ENCODE measurements around the gene VENTX.

Gene VENTX

DNA sequence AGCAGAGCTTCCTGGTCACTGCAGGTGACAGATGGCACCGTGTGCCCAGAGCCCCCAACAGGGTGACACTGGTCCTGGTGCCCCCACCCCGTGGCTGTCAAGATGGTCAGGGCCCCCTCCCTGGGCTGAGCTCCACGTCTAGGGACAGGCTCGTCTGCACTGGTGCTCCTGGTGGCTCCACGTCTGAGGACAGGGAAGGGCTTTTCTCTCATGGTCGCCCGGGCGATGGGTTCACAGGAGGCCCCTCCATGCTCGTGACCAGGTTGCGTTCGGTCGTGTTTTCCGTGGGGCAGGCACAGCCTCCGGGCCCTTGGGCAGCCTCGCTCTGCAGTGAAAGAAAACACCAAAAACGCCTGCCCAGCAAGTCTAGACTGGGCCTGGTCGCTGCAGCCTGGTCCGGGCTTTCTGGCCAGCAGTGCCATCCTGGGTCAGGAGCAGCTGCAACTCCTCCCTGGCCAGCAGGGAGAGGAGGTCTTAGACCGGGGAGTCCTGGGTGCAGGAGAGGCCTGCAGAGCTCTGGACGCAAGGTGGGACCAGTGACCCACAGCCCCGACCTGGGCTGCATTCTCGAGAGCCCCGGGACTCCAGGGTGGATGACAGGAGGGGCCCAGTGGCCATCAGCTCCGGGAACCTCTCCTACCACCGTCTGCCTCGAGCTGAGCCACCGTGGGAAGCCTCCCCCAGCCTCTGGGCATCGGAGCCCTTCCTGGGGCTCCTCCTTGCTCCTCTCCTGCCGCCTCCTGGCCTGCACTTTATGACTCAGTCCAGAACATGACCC lies 35.5 kb upstream of the VENTX start:
- H3K27ac ChIP-seq (ENCODE audit: low read depth, low read length): no peak overlapping the region
- H3K4me1 ChIP-seq (ENCODE audit: control insufficient read depth in 5 of 5, insufficient read depth in 5 of 5, low read length in 5 of 5): no peaks in the 10 kb centered on the region
- no peak overlapping the region for H3K9ac ChIP-seq (ENCODE audit: low read length in 5 of 5)
- no peak overlapping the region for H3K4me3 ChIP-seq (ENCODE audit: low read depth in 1 of 5, low read length in 5 of 5)
- H3K9me3 ChIP-seq (ENCODE audit: control insufficient read depth in 5 of 5, low read length in 5 of 5): no peaks in the 10 kb centered on the region
- H3K27me3 ChIP-seq (ENCODE audit: control insufficient read depth in 5 of 5, insufficient read depth in 4 of 5, low read length in 5 of 5): peaks cover 0 to 9% (median 7%) of the 10 kb centered on the region in 5 donors
- no peaks in the 10 kb centered on the region for H3K36me3 ChIP-seq (ENCODE audit: control insufficient read depth in 5 of 5, insufficient read depth in 5 of 5, low read length in 5 of 5)

DNA sequence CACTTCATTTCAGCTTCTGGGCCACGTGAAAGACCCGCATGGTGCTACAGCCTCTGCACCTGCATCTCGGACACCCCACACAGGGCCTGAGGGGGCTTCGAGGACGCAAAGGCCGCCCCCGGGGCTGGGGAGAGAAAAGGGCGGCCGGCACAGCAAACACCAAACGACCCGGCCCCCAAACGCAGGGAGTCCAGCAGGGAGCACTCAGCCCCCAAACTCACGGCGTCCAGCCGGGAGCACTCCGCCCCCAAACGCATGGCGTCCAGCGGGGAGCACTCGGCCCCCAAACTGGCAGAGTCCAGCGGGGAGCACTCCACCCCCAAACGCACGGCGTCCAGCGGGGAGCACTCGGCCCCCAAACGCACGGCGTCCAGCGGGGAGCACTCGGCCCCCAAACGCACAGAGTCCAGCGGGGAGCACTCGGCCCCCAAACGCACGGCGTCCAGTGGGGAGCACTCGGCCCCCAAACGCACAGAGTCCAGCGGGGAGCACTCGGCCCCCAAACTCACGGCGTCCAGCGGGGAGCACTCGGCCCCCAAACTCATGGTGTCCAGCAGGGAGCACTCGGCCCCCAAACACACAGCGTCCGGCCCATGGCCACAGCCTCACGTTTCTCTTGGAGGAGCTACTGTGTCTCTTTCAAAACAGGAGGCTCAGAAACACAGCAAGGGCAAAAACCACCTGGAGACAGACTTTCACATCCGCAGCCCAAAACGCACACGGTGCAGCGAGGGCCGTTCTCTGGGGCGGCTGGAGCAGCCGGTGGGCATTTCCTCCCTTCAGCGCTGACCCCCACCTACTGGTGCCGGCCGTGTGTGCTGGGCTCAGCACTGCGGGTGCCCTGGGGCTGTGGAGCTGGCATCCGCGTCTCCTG lies 34.6 kb upstream of the VENTX start:
- no peak overlapping the region for H3K9ac ChIP-seq (ENCODE audit: low read length in 5 of 5)

DNA sequence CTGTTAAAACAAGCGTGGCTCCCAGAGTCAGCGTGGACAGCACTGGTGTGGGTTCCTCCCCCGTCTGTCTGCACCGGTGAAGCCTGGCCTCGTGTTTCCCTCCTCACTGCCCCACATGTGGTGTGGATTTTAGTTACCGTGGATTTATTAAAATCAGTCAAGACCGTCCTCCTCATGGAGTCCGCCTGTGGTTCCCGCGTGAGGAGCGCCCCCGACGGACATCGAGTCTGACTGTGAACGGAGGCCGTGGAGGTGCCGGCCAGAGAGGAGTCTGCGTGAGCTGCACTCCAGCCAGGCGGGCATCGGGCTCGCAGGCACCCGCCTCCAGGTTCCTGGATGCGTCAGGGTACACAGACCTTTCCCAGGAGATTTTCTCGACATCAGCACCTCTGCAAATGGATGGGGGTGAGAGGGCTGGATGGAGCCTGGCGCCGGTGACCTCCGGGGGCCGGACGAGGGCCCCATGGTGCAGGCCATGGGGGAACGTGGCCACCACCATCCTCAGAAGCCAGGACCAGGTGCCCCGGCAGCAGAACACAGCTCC lies 33.9 kb upstream of the VENTX start:
- no peaks in the 10 kb centered on the region for H3K36me3 ChIP-seq (ENCODE audit: control insufficient read depth in 5 of 5, insufficient read depth in 5 of 5, low read length in 5 of 5)
- no peaks in the 10 kb centered on the region for H3K9me3 ChIP-seq (ENCODE audit: control insufficient read depth in 5 of 5, low read length in 5 of 5)
- H3K27ac ChIP-seq (ENCODE audit: low read depth, low read length): no peak overlapping the region
- no peak overlapping the region for H3K4me3 ChIP-seq (ENCODE audit: low read depth in 1 of 5, low read length in 5 of 5)
- no peak overlapping the region for H3K9ac ChIP-seq (ENCODE audit: low read length in 5 of 5)
- H3K4me1 ChIP-seq (ENCODE audit: control insufficient read depth in 5 of 5, insufficient read depth in 5 of 5, low read length in 5 of 5): no peaks in the 10 kb centered on the region
- peaks cover 0 to 11% (median 5%) of the 10 kb centered on the region in 5 donors for H3K27me3 ChIP-seq (ENCODE audit: control insufficient read depth in 5 of 5, insufficient read depth in 4 of 5, low read length in 5 of 5)

More for the DNA sequence above, 34.6 kb upstream of the VENTX start:
- Histone ChIP-seq H3K4me3 (ENCODE audit: low read depth in 1 of 5, low read length in 5 of 5) (no peak overlapping the region), H3K36me3 (ENCODE audit: control insufficient read depth in 5 of 5, insufficient read depth in 5 of 5, low read length in 5 of 5) (no peaks in the 10 kb centered on the region), H3K27me3 (ENCODE audit: control insufficient read depth in 5 of 5, insufficient read depth in 4 of 5, low read length in 5 of 5) (peaks cover 0 to 9% (median 5%) of the 10 kb centered on the region in 5 donors), H3K4me1 (ENCODE audit: control insufficient read depth in 5 of 5, insufficient read depth in 5 of 5, low read length in 5 of 5) (no peaks in the 10 kb centered on the region), H3K9me3 (ENCODE audit: control insufficient read depth in 5 of 5, low read length in 5 of 5) (no peaks in the 10 kb centered on the region), H3K27ac (ENCODE audit: low read depth, low read length) (no peak overlapping the region)

DNA sequence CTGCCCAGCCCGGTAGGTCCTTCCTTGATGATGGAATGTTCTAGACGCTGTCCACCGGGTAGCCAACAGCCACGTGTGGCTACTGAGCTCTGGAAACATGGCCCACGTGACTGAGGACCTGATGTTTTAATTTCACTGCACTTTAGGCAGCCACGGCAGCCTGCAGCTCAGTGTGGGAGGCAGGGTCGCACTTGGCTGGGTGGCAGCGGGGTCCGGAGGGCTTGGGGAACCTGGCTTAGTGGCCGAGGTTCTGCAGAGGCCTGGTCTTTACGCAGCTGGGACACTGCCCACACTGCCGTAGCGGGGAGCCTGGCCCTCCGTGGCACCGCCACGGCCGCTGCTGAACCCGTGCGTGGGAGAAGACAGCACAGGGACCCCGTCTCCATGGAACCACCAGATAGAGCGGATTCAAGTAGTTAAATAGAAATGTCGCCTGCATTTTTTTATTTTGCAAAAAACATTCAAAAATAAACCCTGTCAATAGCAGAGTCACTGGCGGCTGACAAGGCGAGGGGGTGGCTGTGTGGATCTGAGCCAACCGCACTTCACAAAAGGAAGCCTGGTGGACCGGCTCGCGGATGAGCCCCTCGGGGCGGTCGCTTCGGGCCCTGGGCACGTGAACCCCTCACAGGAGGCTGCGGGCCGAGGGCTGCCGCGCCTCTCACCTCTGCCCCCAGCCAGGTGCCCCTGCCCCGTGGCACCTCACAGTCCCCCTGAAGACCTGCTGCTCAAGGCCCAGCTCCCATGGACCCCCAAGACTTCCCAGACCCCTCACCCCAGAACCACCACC lies 33.2 kb upstream of the VENTX start:
- no peak overlapping the region for H3K4me3 ChIP-seq (ENCODE audit: low read depth in 1 of 5, low read length in 5 of 5)
- H3K4me1 ChIP-seq (ENCODE audit: control insufficient read depth in 5 of 5, insufficient read depth in 5 of 5, low read length in 5 of 5): no peaks in the 10 kb centered on the region
- H3K27ac ChIP-seq (ENCODE audit: low read depth, low read length): no peak overlapping the region
- no peaks in the 10 kb centered on the region for H3K36me3 ChIP-seq (ENCODE audit: control insufficient read depth in 5 of 5, insufficient read depth in 5 of 5, low read length in 5 of 5)
- no peak overlapping the region for H3K9ac ChIP-seq (ENCODE audit: low read length in 5 of 5)
- H3K9me3 ChIP-seq (ENCODE audit: control insufficient read depth in 5 of 5, low read length in 5 of 5): peaks cover 0 to 3% (median 0%) of the 10 kb centered on the region in 5 donors
- H3K27me3 ChIP-seq (ENCODE audit: control insufficient read depth in 5 of 5, insufficient read depth in 4 of 5, low read length in 5 of 5): peaks cover 0 to 8% (median 4%) of the 10 kb centered on the region in 5 donors

DNA sequence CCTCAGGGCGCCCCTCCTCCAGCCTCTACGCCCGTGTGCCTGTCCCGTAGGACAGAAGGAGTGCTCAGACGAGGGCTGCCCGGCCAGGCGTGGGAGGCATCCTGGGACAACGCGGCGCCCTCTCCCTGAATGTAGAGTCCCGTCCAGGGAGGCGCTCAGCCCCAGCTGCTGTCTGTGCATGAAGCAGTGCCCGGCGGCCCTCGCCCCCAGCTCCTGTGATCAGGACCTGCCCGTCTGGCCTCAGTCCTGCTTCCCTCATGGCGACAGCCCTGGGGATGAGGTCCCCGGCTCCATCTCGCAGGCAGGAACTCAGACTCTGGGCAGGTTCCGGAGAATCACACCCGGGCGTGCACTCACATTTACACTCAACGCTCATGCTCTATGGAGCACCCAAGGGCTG lies 32.5 kb upstream of the VENTX start:
- Histone ChIP-seq H3K4me1 (ENCODE audit: control insufficient read depth in 5 of 5, insufficient read depth in 5 of 5, low read length in 5 of 5) (no peaks in the 10 kb centered on the region), H3K9ac (ENCODE audit: low read length in 5 of 5) (no peak overlapping the region), H3K27ac (ENCODE audit: low read depth, low read length) (no peak overlapping the region), H3K9me3 (ENCODE audit: control insufficient read depth in 5 of 5, low read length in 5 of 5) (peaks cover 0 to 3% (median 0%) of the 10 kb centered on the region in 5 donors), H3K36me3 (ENCODE audit: control insufficient read depth in 5 of 5, insufficient read depth in 5 of 5, low read length in 5 of 5) (no peaks in the 10 kb centered on the region), H3K4me3 (ENCODE audit: low read depth in 1 of 5, low read length in 5 of 5) (no peak overlapping the region), H3K27me3 (ENCODE audit: control insufficient read depth in 5 of 5, insufficient read depth in 4 of 5, low read length in 5 of 5) (peaks cover 0 to 4% (median 0%) of the 10 kb centered on the region in 5 donors)

DNA sequence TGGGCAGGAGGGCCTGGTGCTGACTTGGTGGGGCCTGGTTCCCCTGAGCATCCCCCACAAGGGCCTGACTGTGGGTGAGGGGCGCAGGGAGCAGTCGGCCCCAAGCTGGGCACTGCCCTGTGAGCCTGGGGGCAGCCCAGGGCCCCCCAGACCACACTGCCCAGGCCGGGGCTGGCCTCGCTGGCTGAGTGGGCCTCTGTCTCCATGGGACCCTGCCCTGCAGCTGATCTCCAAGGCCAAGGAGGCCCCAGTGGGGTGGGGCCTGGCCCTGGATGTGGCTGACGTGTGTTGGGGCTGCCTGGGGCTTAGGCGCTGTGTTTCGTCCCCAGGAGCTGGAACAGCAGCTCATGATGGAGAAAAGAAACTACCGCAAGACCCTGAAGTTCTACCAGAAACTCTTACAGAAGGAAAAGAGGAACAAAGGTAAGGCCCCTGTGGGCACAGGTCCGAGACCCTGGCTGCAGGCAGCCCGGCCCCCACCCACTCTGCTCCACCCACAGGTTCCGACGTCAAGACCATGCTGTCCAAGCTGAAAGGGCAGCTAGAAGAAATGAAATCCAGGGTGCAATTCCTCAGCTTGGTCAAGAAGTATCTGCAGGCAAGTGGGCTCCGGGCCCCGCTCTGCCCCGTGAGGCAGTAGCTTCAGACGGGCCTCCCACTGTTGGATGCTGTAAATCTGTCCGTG lies 31.2 kb upstream of the VENTX start:
- peaks cover 0 to 3% (median 0%) of the 10 kb centered on the region in 5 donors for H3K9me3 ChIP-seq (ENCODE audit: control insufficient read depth in 5 of 5, low read length in 5 of 5)
- H3K27me3 ChIP-seq (ENCODE audit: control insufficient read depth in 5 of 5, insufficient read depth in 4 of 5, low read length in 5 of 5): peaks cover 0 to 6% (median 4%) of the 10 kb centered on the region in 5 donors
- H3K36me3 ChIP-seq (ENCODE audit: control insufficient read depth in 5 of 5, insufficient read depth in 5 of 5, low read length in 5 of 5): no peaks in the 10 kb centered on the region
- H3K4me1 ChIP-seq (ENCODE audit: control insufficient read depth in 5 of 5, insufficient read depth in 5 of 5, low read length in 5 of 5): no peaks in the 10 kb centered on the region
- H3K4me3 ChIP-seq (ENCODE audit: low read depth in 1 of 5, low read length in 5 of 5): no peak overlapping the region
- no peak overlapping the region for H3K27ac ChIP-seq (ENCODE audit: low read depth, low read length)
- no peak overlapping the region for H3K9ac ChIP-seq (ENCODE audit: low read length in 5 of 5)

DNA sequence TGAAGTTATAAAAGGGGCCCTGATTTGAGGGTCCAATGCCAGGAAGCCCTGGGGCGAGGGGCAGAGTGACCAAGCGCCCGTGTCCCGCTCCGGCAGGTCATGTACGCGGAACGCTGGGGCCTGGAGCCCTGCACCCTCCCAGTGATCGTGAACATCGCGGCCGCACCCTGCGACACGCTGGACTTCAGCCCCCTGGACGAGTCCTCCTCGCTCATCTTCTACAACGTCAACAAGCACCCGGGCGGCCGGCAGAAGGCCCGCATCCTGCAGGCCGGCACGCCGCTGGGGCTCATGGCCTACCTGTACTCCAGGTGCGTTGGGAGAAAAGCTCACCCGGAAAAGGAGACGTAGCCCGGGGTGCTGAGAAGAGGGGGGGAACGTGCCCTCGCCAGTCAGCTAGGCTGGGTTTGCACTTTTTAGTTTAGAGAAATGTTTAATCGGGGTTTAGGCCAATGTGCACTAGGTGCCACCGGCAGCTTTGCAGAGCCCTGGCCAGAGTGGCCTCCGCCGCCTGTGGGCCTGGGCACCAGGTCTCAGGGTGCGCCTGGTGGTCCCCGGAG lies 30.5 kb upstream of the VENTX start:
- no peak overlapping the region for H3K4me3 ChIP-seq (ENCODE audit: low read depth in 1 of 5, low read length in 5 of 5)
- no peaks in the 10 kb centered on the region for H3K4me1 ChIP-seq (ENCODE audit: control insufficient read depth in 5 of 5, insufficient read depth in 5 of 5, low read length in 5 of 5)
- no peak overlapping the region for H3K9ac ChIP-seq (ENCODE audit: low read length in 5 of 5)
- no peak overlapping the region for H3K27ac ChIP-seq (ENCODE audit: low read depth, low read length)
- peaks cover 0 to 3% (median 0%) of the 10 kb centered on the region in 5 donors for H3K9me3 ChIP-seq (ENCODE audit: control insufficient read depth in 5 of 5, low read length in 5 of 5)
- H3K27me3 ChIP-seq (ENCODE audit: control insufficient read depth in 5 of 5, insufficient read depth in 4 of 5, low read length in 5 of 5): peaks cover 0 to 9% (median 4%) of the 10 kb centered on the region in 5 donors
- H3K36me3 ChIP-seq (ENCODE audit: control insufficient read depth in 5 of 5, insufficient read depth in 5 of 5, low read length in 5 of 5): no peaks in the 10 kb centered on the region

DNA sequence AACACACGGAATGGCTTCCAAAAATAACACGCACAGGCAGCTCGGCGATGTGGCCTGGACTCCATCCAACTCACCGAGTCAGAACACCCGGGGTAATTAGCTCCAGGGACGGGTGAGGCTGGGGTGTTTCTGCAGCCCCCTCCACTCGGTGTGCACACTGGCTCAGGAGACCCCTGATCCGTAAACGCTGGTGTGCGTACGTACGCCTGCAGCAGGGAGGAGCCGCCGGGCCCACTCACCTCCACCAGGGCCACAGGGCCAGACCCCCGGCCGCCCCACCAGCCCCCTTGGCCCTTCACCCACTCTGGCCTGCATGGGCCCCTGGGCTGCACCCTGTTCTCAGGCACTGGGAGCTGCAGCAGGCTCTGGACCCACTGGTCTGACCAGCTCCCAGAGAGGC lies 30.0 kb upstream of the VENTX start:
- Histone ChIP-seq H3K9ac (ENCODE audit: low read length in 5 of 5) (no peak overlapping the region), H3K27ac (ENCODE audit: low read depth, low read length) (no peak overlapping the region), H3K27me3 (ENCODE audit: control insufficient read depth in 5 of 5, insufficient read depth in 4 of 5, low read length in 5 of 5) (peaks cover 0 to 9% (median 4%) of the 10 kb centered on the region in 5 donors), H3K36me3 (ENCODE audit: control insufficient read depth in 5 of 5, insufficient read depth in 5 of 5, low read length in 5 of 5) (no peaks in the 10 kb centered on the region), H3K9me3 (ENCODE audit: control insufficient read depth in 5 of 5, low read length in 5 of 5) (peaks cover 0 to 3% (median 0%) of the 10 kb centered on the region in 5 donors), H3K4me3 (ENCODE audit: low read depth in 1 of 5, low read length in 5 of 5) (no peak overlapping the region), H3K4me1 (ENCODE audit: control insufficient read depth in 5 of 5, insufficient read depth in 5 of 5, low read length in 5 of 5) (no peaks in the 10 kb centered on the region)

DNA sequence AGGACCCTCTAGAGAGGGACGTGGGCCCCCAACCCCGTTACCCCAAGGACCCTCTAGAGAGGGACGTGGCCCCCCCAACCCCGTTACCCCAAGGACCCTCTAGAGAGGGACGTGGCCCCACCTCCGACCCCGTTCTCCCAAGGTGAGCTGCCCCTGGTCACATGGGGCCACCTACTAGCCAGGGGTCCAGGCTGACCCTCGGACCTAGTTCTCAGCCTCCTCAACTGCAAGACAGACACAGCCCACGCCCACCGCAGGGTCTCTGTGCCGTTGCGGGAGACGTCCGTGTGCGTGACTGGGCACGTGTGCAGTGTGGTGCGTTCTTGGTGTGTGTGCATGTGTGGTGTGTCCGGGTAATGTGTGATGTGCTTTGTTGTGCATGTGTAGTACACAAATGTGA lies 29.2 kb upstream of the VENTX start:
- peaks cover 0 to 3% (median 0%) of the 10 kb centered on the region in 5 donors for H3K9me3 ChIP-seq (ENCODE audit: control insufficient read depth in 5 of 5, low read length in 5 of 5)
- no peak overlapping the region for H3K4me3 ChIP-seq (ENCODE audit: low read depth in 1 of 5, low read length in 5 of 5)
- H3K27me3 ChIP-seq (ENCODE audit: control insufficient read depth in 5 of 5, insufficient read depth in 4 of 5, low read length in 5 of 5): peaks cover 3 to 9% (median 4%) of the 10 kb centered on the region in 5 donors
- no peak overlapping the region for H3K27ac ChIP-seq (ENCODE audit: low read depth, low read length)
- no peaks in the 10 kb centered on the region for H3K36me3 ChIP-seq (ENCODE audit: control insufficient read depth in 5 of 5, insufficient read depth in 5 of 5, low read length in 5 of 5)
- H3K9ac ChIP-seq (ENCODE audit: low read length in 5 of 5): no peak overlapping the region
- H3K4me1 ChIP-seq (ENCODE audit: control insufficient read depth in 5 of 5, insufficient read depth in 5 of 5, low read length in 5 of 5): no peaks in the 10 kb centered on the region

All from subcutaneous abdominal adipose tissue (tissue), 5 donors.